IMR-90 (cell line): Measurements from ENCODE around the gene VPS13C.

Experiments
- BHLHE40 ChIP-seq: fragments of 150-350 bp; IDR thresholded peaks from 2 replicates; pipeline ENCODE4 v1.6.1; 2016; ENCODE audit warnings: mild to moderate bottlenecking, low read depth, low read length
- CEBPB ChIP-seq: IDR thresholded peaks from 2 replicates; pipeline ENCODE4 v1.6.1; 2012; ENCODE audit warnings: low read depth, low read length, improper control_type of control experiment
- CHD1 ChIP-seq: IDR thresholded peaks from 2 replicates; pipeline ENCODE4 v1.6.1; 2012; ENCODE audit warnings: low read depth, low read length, improper control_type of control experiment
- MAFK ChIP-seq: IDR thresholded peaks from 2 replicates; pipeline ENCODE4 v1.6.1; 2012; ENCODE audit warnings: low read depth, low read length, improper control_type of control experiment
- MXI1 ChIP-seq: IDR thresholded peaks from 2 replicates; pipeline ENCODE4 v1.6.1; 2012; ENCODE audit warnings: low read depth, mild to moderate bottlenecking, low read length, moderate library complexity, borderline replicate concordance
- POLR2A ChIP-seq: IDR thresholded peaks from 2 replicates; pipeline ENCODE4 v1.6.1; 2012; ENCODE audit warnings: mild to moderate bottlenecking, low read depth, low read length
- TF ChIP-seq, protein P1 (sequence below): conservative IDR thresholded peaks from 2 replicates; pipeline ENCODE4 v1.5.1; 2012; ENCODE audit warnings: mild to moderate bottlenecking, low read depth, low read length, improper control_type of control experiment

GRCh38 chr15:61892140-61892539, 168.1 kb downstream of the VPS13C start:
- TF ChIP-seq, protein P1, sequence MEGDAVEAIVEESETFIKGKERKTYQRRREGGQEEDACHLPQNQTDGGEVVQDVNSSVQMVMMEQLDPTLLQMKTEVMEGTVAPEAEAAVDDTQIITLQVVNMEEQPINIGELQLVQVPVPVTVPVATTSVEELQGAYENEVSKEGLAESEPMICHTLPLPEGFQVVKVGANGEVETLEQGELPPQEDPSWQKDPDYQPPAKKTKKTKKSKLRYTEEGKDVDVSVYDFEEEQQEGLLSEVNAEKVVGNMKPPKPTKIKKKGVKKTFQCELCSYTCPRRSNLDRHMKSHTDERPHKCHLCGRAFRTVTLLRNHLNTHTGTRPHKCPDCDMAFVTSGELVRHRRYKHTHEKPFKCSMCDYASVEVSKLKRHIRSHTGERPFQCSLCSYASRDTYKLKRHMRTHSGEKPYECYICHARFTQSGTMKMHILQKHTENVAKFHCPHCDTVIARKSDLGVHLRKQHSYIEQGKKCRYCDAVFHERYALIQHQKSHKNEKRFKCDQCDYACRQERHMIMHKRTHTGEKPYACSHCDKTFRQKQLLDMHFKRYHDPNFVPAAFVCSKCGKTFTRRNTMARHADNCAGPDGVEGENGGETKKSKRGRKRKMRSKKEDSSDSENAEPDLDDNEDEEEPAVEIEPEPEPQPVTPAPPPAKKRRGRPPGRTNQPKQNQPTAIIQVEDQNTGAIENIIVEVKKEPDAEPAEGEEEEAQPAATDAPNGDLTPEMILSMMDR, result no peak
- TF ChIP-seq BHLHE40 (no peak), MXI1 (no peak), POLR2A (no peak), MAFK (no peak), CHD1 (no peak), CEBPB (no peak)
